Spleen (tissue), 7 donors: ENCODE results near the gene RBFOX1.

Source experiments
- CTCF ChIP-seq, 11 experiments: fragments of 200-600 bp in 7 of 11; fragments of 450-650 bp in 4 of 11; sonication (generic) in 4 of 11; IDR thresholded peaks in 8 of 11; conservative IDR thresholded peaks in 3 of 11; 1 replicate in 7 of 11; 2 replicates in 4 of 11; pipeline versions ENCODE4 v1.4.0 to v1.8.0; 2016 to 2021; ENCODE audit warnings: antibody characterized with exemption in 11 of 11, inconsistent platforms in 4 of 11, mild to moderate bottlenecking in 1 of 11
- POLR2A ChIP-seq, 3 donors: fragments of 450-650 bp; IDR thresholded peaks; one replicate each; pipeline ENCODE4 v1.5.1; 2017; ENCODE audit warnings: antibody characterized with exemption in 3 of 3, mild to moderate bottlenecking in 1 of 3
- donor health status: DM: no; HTN: no; CAD: no; lungs with moderate emphysema.
- donor health status: DM: no; HTN: no; CAD: no.
- donor health status: DM: no; HTN: no; CAD: no.

DNA sequence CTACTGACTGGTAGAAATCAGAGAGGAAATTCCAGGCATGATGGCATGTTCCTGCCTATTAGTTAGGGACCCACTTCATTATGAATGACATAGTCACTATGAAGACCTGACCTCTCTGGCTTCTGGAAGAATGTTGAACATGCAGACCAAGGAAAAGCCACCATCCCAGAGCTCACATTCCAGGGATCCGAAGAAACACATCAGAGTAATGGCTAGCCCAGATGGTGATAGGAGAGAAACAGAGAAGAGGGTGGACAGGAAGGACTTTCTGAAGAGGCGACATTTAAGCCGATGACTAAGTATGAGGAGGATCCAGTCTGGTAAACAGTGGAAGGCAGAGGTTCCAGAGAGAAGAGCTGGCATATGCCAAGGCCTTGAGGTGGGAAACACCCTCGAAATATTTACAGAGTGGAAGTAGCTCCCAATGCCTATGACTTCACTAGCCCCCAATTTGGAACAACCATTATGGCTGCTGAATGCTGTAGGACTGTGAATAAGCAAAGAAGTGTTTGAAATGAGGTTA lies 216.2 kb downstream of the RBFOX1 start:
- no peak for TF ChIP-seq CTCF (IDR thresholded peaks at IDR 0.05 in 8 of 11, conservative IDR thresholded peaks at IDR 0.05 in 3 of 11)
- no peak for TF ChIP-seq POLR2A (IDR thresholded peaks at IDR 0.05)
